ENCODE data around the gene IDNK.

DNA sequence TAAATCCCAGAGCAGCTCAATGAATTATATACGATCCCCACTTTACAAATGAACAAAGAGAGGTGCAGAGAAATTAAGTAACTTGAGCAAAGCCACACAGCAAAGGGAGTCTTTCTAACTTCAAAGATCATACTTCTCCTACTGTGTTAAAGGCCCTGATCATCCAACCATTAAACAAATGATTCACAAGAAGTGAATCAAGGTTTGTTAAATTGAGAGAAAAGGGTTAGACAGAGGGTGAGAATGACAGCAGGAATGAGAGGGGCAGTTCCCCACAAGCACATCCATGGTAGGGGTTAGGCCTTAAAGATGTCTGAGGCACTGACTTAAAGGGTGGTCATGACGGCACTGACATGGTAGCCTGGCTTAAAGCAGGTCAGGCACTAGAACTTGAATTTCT lies 10.7 kb downstream of the IDNK start:
- TF ChIP-seq POLR2A (IDR thresholded peaks at IDR 0.05; ENCODE audit: low read depth, low read length) = no peak
- no peak for TF ChIP-seq POLR2AphosphoS5 (IDR thresholded peaks at IDR 0.05; ENCODE audit: low read depth, low read length)
